T-cell (primary cell): ENCODE data around the gene AHRR. TPM values are rescaled to one million over a fixed set of nuclear protein-coding genes. Genes with fewer than 3 reads are reported as not detected.
"Not testable (repeated sequence)": the region's sequence is repeated elsewhere in the genome, so short reads cannot be mapped to it uniquely, and the experiment has no call there.

Experiments
- ATAC-seq, 4 experiments: fragments of 200-7000 bp in 3 of 4; fragments of 150-1000 bp in 1 of 4; cut with Tn5 transposase; replicated peaks in 1 of 4; 1 replicate in 3 of 4; 2 replicates in 1 of 4; pipeline ENCODE4 v1.10.0; 2021; ENCODE audit warnings: moderate library complexity in 3 of 4, mild to moderate bottlenecking in 2 of 4, moderate number of reproducible peaks in 1 of 4
- CTCF ChIA-PET, 2 donors: fragments of 300-600 bp; sonication (Branson Sonifier 250); formaldehyde crosslinking; loops; one replicate each; lab custom pipeline; 2022; ENCODE audit warnings: antibody characterized with exemption in 2 of 2; lab: Charles Lee
- POLR2A ChIA-PET, 2 donors: fragments of 300-600 bp; sonication (Branson Sonifier 250); formaldehyde crosslinking; loops; one replicate each; lab custom pipeline; 2022; ENCODE audit warnings: antibody characterized with exemption in 2 of 2; lab: Charles Lee
- DNase-seq, 35 experiments: peaks; one replicate each; pipeline versions ENCODE4 v3.0.0 to v3.0.0-alpha.2; 2013 to 2023
- H3K27ac ChIP-seq: one replicate; pipeline ENCODE4 v1.5.1; 2013; ENCODE audit warnings: low read length
- H3K27me3 ChIP-seq, 2 experiments: replicated peaks in 1 of 2; 1 replicate in 1 of 2; 2 replicates in 1 of 2; pipeline versions ENCODE4 v1.6.1 to v1.7.0; 2013; ENCODE audit warnings: low read length in 1 of 2, mixed read lengths in 1 of 2; ENCODE audit not compliant: control insufficient read depth in 2 of 2, insufficient read depth in 2 of 2; ENCODE audit errors: extremely low read depth in 1 of 2
- H3K36me3 ChIP-seq, 2 donors: 1 replicate in 1 of 2; 2 replicates in 1 of 2; pipeline versions ENCODE4 v1.6.1 to v1.7.0; 2013; ENCODE audit warnings: low read length in 1 of 2; ENCODE audit not compliant: control insufficient read depth in 2 of 2, insufficient read depth in 1 of 2; ENCODE audit errors: extremely low read depth in 1 of 2
- H3K4me1 ChIP-seq, 2 experiments: 1 replicate in 1 of 2; 2 replicates in 1 of 2; pipeline versions ENCODE4 v1.6.1 to v1.7.0; 2013; ENCODE audit warnings: low read length in 2 of 2, mixed read lengths in 1 of 2; ENCODE audit not compliant: insufficient read depth in 2 of 2, control insufficient read depth in 1 of 2; ENCODE audit errors: extremely low read depth in 1 of 2
- H3K4me3 ChIP-seq, 2 donors: 1 replicate in 1 of 2; 2 replicates in 1 of 2; pipeline versions ENCODE4 v1.5.1 to v1.7.0; 2013; ENCODE audit warnings: mild to moderate bottlenecking in 2 of 2, low read length in 1 of 2, moderate library complexity in 1 of 2; ENCODE audit not compliant: control insufficient read depth in 1 of 2; ENCODE audit errors: extremely low read depth in 1 of 2
- H3K9me3 ChIP-seq: 2 replicates; pipeline ENCODE4 v1.7.0; 2013
- H3K27ac Mint-ChIP-seq, 2 donors: one replicate each; pipeline ENCODE4 v1.8.0; 2020 to 2021; ENCODE audit warnings: mild to moderate bottlenecking in 2 of 2, mixed read lengths in 2 of 2
- H3K27me3 Mint-ChIP-seq, 2 donors: one replicate each; pipeline ENCODE4 v1.8.0; 2021 to 2022; ENCODE audit warnings: mixed read lengths in 2 of 2
- H3K36me3 Mint-ChIP-seq: one replicate; pipeline ENCODE4 v1.8.0; 2021; ENCODE audit warnings: mixed read lengths
- H3K4me1 Mint-ChIP-seq, 3 donors: one replicate each; pipeline ENCODE4 v1.8.0; 2020 to 2022; ENCODE audit warnings: mixed read lengths in 3 of 3, mild to moderate bottlenecking in 1 of 3
- H3K4me3 Mint-ChIP-seq, 3 donors: one replicate each; pipeline ENCODE4 v1.8.0; 2020 to 2022; ENCODE audit warnings: mild to moderate bottlenecking in 3 of 3, mixed read lengths in 3 of 3, moderate library complexity in 3 of 3
- H3K9me3 Mint-ChIP-seq, 3 donors: one replicate each; pipeline ENCODE4 v1.8.0; 2020 to 2022; ENCODE audit warnings: mixed read lengths in 3 of 3
- WGBS: methylation state at CpG from one replicate; pipeline ENCODE4 v1.1.5; 2013; ENCODE audit warnings: missing lambda C conversion rate; ENCODE audit not compliant: insufficient coverage; 5-methylcytosine and 5-hydroxymethylcytosine counted together
- total RNA-seq, 35 experiments: library from RNA in 6 of 35; stranded (reverse) in 6 of 35; fragments of 120-200 nt in 1 of 35; gene quantifications; one replicate each; pipeline versions ENCODE4 v1.2.1 to v1.2.4 and lab custom pipeline; 2013 to 2026

Gene AHRR
- total RNA-seq, 5 donors from 2014 or later (not counting 1 experiment from before 2014, with no cell fraction given): 0.55 to 13.5 (median 3.4) TPM

DNA sequence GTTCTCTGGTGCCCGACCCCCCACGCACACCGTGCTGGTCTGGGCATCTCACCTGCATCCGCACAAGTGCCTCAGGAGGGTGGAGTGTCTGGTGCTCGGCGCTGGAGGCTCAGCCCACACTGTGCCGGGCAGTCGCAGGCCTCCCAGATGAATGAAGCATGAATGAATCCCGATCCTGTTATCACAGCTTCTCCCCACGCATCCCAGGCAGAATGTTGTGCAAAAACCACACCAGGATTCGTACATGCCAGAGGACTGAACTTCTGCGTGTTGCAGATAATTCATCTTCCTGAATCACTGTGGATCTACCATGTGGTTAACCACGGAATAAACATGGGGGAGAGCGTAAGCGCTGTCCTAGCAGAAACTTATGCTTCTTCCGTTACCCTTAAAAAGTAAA, 24.6 kb upstream of the AHRR start:
- H3K36me3 Mint-ChIP-seq, H3K4me3 ChIP-seq, H3K36me3 ChIP-seq, POLR2A ChIA-PET, H3K27ac ChIP-seq, H3K27me3 Mint-ChIP-seq, H3K9me3 Mint-ChIP-seq, CTCF ChIA-PET, H3K27me3 ChIP-seq, H3K9me3 ChIP-seq: not testable (repeated sequence)
- peaks cover 0 to 23% of the 10 kb centered on the region in 2 experiments for H3K4me1 ChIP-seq
- Mint-ChIP-seq H3K27ac (peak overlapping the region; percentile 12 to 67), H3K4me1 (peaks cover 34 to 38% (median 37%) of the 10 kb centered on the region in 3 donors), H3K4me3 (peak overlapping the region in 2 of 3 donors; percentile 56 to 67)
- DNase-seq (peak in 4 of 35 experiments; percentile 9 to 45 (median 14)), ATAC-seq (peak; percentile 85 to 92 (median 89))
- WGBS: 39% methylated on average over 7 of the region's 16 CpGs

DNA sequence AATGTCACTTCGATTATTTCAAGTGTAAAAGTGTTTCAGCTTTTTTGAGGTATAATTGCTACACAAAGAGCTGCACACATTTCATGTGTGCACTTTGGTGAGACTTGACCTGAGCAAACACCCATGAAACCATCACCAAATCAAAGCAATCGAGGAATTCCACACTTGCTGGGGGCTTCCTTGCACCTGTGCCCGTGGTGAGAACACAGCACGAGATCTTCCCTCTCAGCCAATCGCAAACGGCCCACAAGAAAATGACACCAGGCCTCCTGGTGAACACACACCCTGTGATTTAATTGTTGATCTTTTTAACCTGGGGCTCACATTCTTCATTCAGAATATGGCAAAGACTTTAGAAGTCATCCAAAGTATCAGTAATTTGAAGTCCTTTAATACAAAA, 24.1 kb upstream of the AHRR start:
- H3K36me3 ChIP-seq, H3K27ac ChIP-seq, H3K9me3 ChIP-seq, H3K27me3 Mint-ChIP-seq, DNase-seq, H3K36me3 Mint-ChIP-seq, H3K9me3 Mint-ChIP-seq, H3K27me3 ChIP-seq, CTCF ChIA-PET, H3K4me3 ChIP-seq, POLR2A ChIA-PET: not testable (repeated sequence)
- peaks cover 0 to 27% of the 10 kb centered on the region in 2 experiments for H3K4me1 ChIP-seq
- peak; percentile 11 to 39 (median 15) for ATAC-seq
- H3K4me1 Mint-ChIP-seq: peaks cover 35 to 41% (median 41%) of the 10 kb centered on the region in 3 donors
- H3K27ac Mint-ChIP-seq: peak overlapping the region; percentile 63 to 67
- no CpG with 5 or more reads among the region's 6 CpGs for WGBS
- H3K4me3 Mint-ChIP-seq: peak overlapping the region in 1 of 3 donors; percentile 67

DNA sequence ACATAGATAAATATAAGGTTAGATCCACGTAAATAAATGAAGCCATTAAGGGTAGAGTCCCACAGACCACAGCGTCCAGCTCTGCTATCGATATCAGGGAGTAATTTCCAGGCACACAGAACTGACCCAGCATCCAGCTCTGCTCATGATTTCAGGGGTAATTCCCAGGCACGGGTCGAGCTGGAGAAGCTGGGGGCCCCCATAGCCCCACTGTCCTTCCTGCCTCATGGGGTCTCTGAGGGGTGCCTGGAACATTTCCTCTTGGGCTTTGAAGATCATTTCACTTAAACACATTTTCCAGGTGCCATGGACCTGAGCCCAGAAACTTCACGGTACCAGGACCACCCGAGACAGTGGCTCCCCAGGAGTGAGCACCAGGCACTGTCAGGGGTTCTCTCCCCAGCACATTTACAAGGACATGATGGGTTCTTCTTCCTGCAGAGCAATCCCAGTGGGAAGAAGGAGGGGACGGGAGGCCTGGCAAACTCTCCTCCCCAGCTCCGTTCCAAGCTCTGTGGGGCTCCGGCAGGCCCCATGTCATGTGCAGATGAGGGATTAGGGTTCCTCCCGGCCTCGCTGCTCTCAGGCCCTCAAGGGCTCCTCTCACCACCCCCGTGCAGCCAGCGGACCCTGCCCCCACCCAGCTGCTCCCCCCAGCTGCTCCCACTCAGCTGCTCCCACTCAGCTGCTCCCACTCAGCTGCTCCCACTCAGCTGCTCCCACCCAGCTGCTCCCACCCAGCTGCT, 23.4 kb upstream of the AHRR start:
- peak overlapping the region in 1 of 3 donors; percentile 67 for H3K4me3 Mint-ChIP-seq
- H3K27ac Mint-ChIP-seq, H3K36me3 ChIP-seq, H3K27ac ChIP-seq, POLR2A ChIA-PET, H3K9me3 Mint-ChIP-seq, H3K9me3 ChIP-seq, CTCF ChIA-PET, H3K27me3 Mint-ChIP-seq, H3K27me3 ChIP-seq, H3K36me3 Mint-ChIP-seq, H3K4me3 ChIP-seq, ATAC-seq, DNase-seq: not testable (repeated sequence)
- H3K4me1 Mint-ChIP-seq: peaks cover 42 to 44% (median 42%) of the 10 kb centered on the region in 3 donors
- 91% methylated on average over 4 of the region's 14 CpGs for WGBS
- peaks cover 0 to 30% of the 10 kb centered on the region in 2 experiments for H3K4me1 ChIP-seq

DNA sequence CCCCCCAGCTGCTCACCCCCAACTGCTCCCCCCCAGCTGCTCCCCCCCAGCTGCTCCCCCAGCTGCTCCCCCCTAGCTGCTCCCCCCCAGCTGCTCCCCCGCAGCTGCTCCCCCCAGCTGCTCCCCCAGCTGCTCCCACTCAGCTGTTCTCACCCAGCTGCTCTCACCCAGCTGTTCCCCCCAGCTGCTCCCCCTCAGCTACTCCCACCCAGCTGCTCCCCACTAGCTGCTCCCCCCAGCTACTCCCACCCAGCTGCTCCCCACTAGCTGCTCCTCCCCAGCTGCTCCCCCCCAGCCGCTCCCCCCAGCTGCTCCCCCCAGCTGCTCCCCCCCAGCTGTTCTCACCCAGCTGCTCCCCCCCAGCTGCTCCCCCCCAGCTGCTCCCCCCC, 22.8 kb upstream of the AHRR start:
- Mint-ChIP-seq H3K4me3 (no peak overlapping the region), H3K27me3 (no peaks in the 10 kb centered on the region), H3K9me3 (no peaks in the 10 kb centered on the region), H3K4me1 (peaks cover 44 to 45% (median 45%) of the 10 kb centered on the region in 3 donors), H3K36me3 (peaks cover 4% of the 10 kb centered on the region), H3K27ac (no peak overlapping the region)
- H3K27ac ChIP-seq: no peak overlapping the region
- DNase-seq (no peak), ATAC-seq (no peak)
- ChIA-PET POLR2A (no interaction called here), CTCF (no interaction called here)
- H3K4me1 ChIP-seq: peaks cover 0 to 30% of the 10 kb centered on the region in 2 experiments
- no peaks in the 10 kb centered on the region for H3K9me3 ChIP-seq
- H3K4me3 ChIP-seq: no peak overlapping the region
- H3K36me3 ChIP-seq: no peaks in the 10 kb centered on the region
- WGBS: no CpG with 5 or more reads among the region's 2 CpGs
- no peaks in the 10 kb centered on the region for H3K27me3 ChIP-seq

DNA sequence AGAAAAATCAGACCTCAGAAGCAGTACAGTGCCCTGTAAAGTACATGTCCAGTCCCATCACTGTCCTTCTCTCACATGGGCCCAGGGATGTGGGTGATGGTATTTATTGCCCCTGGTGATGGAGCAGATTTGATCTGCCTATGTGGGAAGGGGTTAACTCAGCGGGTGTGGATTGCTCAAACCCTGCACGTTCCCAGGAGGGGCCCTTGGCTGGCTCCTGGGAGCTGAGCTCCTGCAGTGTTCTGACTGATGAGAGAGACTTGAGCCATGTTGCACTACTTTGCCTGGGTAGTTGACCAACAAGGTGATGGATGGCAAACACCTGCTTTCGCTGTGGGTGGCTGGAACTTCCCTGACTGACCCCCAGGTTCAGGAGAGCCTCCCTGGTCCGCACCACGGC, 21.6 kb upstream of the AHRR start:
- CTCF ChIA-PET, H3K27ac Mint-ChIP-seq, H3K36me3 Mint-ChIP-seq, POLR2A ChIA-PET, H3K9me3 Mint-ChIP-seq, ATAC-seq, DNase-seq, H3K27me3 ChIP-seq, H3K9me3 ChIP-seq, H3K27me3 Mint-ChIP-seq, H3K4me3 ChIP-seq, H3K4me3 Mint-ChIP-seq, H3K36me3 ChIP-seq, H3K27ac ChIP-seq: not testable (repeated sequence)
- H3K4me1 ChIP-seq: peaks cover 0 to 30% of the 10 kb centered on the region in 2 experiments
- peaks cover 44 to 45% (median 45%) of the 10 kb centered on the region in 3 donors for H3K4me1 Mint-ChIP-seq
- 95% methylated on average over 2 of the region's 5 CpGs for WGBS

DNA sequence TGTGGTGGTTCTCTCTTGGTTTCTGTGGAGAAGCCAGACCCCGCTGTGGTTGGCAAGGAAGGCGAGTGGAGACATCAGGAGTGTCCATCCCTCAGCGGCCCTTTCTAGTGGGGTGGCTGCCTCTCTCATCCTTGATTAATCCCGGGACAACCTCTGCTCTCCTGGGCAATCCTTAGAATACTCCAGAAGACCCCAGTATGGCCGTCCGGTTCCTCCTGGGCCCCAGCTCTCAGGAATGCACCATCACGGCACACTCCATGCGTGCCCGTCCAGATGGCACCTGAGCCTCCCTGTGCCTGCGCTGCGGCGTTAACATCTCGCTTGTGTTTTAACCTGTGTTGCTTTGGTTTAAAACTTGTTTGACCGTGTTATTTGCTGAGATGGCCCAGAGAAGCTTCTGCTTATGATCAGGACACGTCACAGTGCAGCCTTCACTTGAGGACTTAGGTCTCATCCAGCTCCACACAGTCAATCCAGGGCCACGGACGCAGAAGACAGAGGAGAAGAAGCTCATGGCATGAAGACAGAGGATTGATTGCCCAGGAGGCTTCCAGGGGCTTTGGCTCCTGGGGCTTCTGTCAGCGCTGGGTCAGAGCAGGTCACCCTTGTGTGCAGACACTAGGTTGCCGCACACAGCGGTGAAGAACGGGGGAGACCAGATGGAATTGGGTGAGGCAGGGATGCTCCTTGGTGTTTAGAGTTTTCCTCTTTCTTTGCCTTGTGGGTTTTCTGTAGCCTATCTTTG, 20.7 kb upstream of the AHRR start:
- CTCF ChIA-PET: not testable (repeated sequence)

More for the DNA sequence above, 20.7 kb upstream of the AHRR start:
- H3K4me1 ChIP-seq: peaks cover 0 to 30% of the 10 kb centered on the region in 2 experiments
- H3K9me3 Mint-ChIP-seq, H3K9me3 ChIP-seq, H3K36me3 ChIP-seq, H3K4me3 ChIP-seq, H3K27ac Mint-ChIP-seq, DNase-seq, ATAC-seq, H3K27me3 ChIP-seq, H3K27ac ChIP-seq, POLR2A ChIA-PET, H3K27me3 Mint-ChIP-seq: not testable (repeated sequence)
- Mint-ChIP-seq H3K4me1 (peaks cover 43 to 45% (median 43%) of the 10 kb centered on the region in 3 donors), H3K36me3 (peaks cover 11% of the 10 kb centered on the region), H3K4me3 (peak overlapping the region in 1 of 3 donors; percentile 39)
- WGBS: 96% methylated on average over 10 of the region's 21 CpGs
